K562 treated with DMSO at 1 percent for 48 hours (cell line): ENCODE data around the gene TMEM255A. TPM values are rescaled to one million over a fixed set of nuclear protein-coding genes. Genes with fewer than 3 reads are reported as not detected.

Experiments used
- total RNA-seq: library from RNA; unstranded; fragments of 300-600 nt; gene quantifications from 2 replicates; pipeline ENCODE4 v1.2.3, GENCODE V29; 2022; ENCODE audit warnings: low replicate concordance; ENCODE audit errors: extremely low read depth

TMEM255A gene
- total RNA-seq: not detected in 2 replicates

DNA sequence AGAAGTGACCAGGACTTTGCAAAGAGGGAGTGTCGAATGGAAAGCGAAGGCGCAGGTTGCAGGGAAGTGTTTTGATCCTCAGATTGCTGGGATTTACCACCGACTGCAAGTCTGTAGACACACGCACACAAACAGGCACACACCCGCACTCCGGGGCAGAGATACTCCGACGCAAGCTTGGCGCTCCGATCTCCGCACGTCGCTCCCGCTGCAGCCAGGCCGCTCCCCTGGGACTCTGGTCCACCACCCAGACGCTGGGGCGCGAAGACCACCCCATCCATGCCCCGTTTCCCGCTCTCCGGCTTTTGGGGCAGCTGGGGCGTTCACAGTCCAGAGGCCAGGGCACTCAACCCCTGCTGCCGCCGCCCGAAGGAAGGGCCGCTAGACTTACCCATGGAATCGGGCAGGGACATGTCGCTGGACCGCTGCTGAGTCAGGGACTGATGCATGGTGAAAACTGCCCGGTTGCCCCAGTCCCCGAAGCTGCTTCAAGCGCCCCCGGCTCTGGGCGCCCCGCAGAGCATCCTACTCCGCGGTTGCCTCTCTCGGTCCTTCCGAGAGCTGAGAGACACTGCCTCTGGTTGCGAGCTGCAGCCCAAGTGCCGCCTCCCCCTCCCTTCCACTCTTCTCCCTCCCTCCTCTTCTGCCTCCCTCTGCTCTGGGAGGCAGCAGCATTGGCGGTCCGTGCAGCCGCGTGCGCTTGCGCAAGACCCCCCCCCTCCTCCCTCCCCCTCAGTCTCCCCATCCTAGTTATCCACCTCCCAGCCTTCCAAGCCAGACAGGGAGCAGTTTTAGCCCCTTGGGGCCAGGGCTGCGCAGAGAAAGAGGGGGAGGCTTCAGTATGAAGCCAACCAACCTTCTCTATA, at the start of gene TMEM255A:
TMEM255A (minus strand) TSS at position 601 of the 866 bp plus-strand sequence; CDS start at position 449, 152 bp downstream.

DNA sequence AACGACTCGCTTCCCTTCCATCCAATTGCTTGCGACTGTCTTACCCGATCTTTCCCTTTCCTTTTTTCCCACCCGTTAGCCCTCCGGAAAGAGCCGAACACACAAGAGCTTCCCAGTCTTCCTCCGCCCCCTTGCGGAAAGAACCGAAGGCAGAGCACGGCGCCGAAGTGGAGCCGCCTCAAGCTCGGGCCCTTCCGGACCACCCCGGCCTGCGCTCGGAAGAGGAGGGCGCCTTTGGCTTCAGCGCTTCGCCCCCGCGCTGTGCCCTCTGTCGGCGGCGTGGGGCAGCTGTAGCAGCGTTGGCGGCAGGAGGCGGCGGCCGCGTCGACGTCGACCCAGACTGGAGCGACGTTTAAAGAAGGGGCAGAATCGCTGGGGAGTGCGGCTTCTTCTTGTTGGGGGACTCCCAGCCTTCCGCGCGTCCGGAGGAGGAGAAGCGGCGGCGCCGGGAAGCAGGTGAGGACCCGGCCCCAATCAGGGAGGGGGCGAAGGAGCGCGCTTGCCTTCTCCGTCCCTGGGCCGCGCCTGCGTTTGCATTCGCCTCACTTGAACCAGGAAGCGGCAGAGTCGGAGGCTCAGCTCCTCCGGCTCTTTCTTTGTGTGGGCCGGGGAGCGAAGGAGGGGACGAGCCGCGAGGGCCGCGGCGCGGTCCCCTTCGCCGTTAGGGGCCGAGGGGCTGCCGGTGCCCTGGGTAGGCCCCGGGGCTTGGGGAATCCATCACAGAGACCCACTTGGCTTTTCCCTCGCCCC, 60.6 kb downstream of the TMEM255A start, which contains the start of gene ZBTB33:
ZBTB33 (plus strand) TSS at position 291 of the 750 bp plus-strand sequence. CDS start 2,604 bp downstream, outside the sequence.

Other genes with a start within 250 kb of the TMEM255A start
- gene RHOXF2B, start 233.8 kb downstream of the TMEM255A start, total RNA-seq: not detected in 2 replicates
- gene RHOXF1, start 195.5 kb downstream of the TMEM255A start, total RNA-seq: not detected in 2 replicates
- gene RHOXF2, start 152.8 kb downstream of the TMEM255A start, total RNA-seq: not detected in 2 replicates
- gene ZBTB33, start 60.6 kb downstream of the TMEM255A start, total RNA-seq: not detected in 2 replicates
- not detected in 2 replicates for gene ATP1B4, start 50.6 kb upstream of the TMEM255A start, total RNA-seq
- gene LAMP2, start 157.8 kb upstream of the TMEM255A start, total RNA-seq: not detected in 2 replicates
- not detected in 2 replicates for gene CUL4B, start 249.5 kb upstream of the TMEM255A start, total RNA-seq